Stimulated activated naive CD8-positive, alpha-beta T cell treated with anti-CD3 and anti-CD28 coated beads, Interleukin-15, amount 100 ng/mL, for 72 hours (primary cell): ENCODE data around the gene PPFIBP1.
A peak's percentile ranks its signal among the peaks of the same experiment; 100 is the strongest.

Experiments used
- ATAC-seq: fragments of 150-1000 bp; cut with Tn5 transposase; 2 replicates; pipeline ENCODE4 v1.10.0; 2021; ENCODE audit warnings: mild to moderate bottlenecking, moderate library complexity
- DNase-seq, 2 donors: peaks; one replicate each; pipeline ENCODE4 v3.0.0; 2021 to 2022
- H3K27ac Mint-ChIP-seq, 2 donors: one replicate each; pipeline ENCODE4 v1.8.0; 2022; ENCODE audit warnings: mild to moderate bottlenecking in 2 of 2, mixed read lengths in 2 of 2, moderate library complexity in 2 of 2
- H3K27me3 Mint-ChIP-seq: one replicate; pipeline ENCODE4 v1.8.0; 2022; ENCODE audit warnings: mixed read lengths
- H3K4me1 Mint-ChIP-seq: one replicate; pipeline ENCODE4 v1.8.0; 2022; ENCODE audit warnings: mild to moderate bottlenecking, mixed read lengths
- H3K4me3 Mint-ChIP-seq, 2 donors: one replicate each; pipeline ENCODE4 v1.8.0; 2022; ENCODE audit warnings: mild to moderate bottlenecking in 2 of 2, mixed read lengths in 2 of 2, moderate library complexity in 1 of 2
- H3K9me3 Mint-ChIP-seq, 2 donors: one replicate each; pipeline ENCODE4 v1.8.0; 2022; ENCODE audit warnings: mixed read lengths in 2 of 2

The PPFIBP1 gene

GRCh38 chr12:27547592-27547991 is 23.6 kb downstream of the PPFIBP1 start:
- H3K4me1 Mint-ChIP-seq, result peaks cover 23% of the 10 kb centered on the region
- no peak for ATAC-seq
- H3K4me3 Mint-ChIP-seq, result no peak overlapping the region
- peaks cover 0 to 5% of the 10 kb centered on the region in 2 donors for H3K9me3 Mint-ChIP-seq
- no peak for DNase-seq
- H3K27me3 Mint-ChIP-seq, result peaks cover 13% of the 10 kb centered on the region
- H3K27ac Mint-ChIP-seq, result no peak overlapping the region

- peaks cover 29% of the 10 kb centered on the region for H3K4me1 Mint-ChIP-seq
- H3K27ac Mint-ChIP-seq, result no peak overlapping the region
- peaks cover 0 to 5% of the 10 kb centered on the region in 2 donors for H3K9me3 Mint-ChIP-seq
- H3K27me3 Mint-ChIP-seq, result peaks cover 9% of the 10 kb centered on the region
- no peak overlapping the region for H3K4me3 Mint-ChIP-seq
- DNase-seq (no peak), ATAC-seq (no peak)
Observed at GRCh38 chr12:27548301-27549199, 24.5 kb downstream of the PPFIBP1 start.

- no peak overlapping the region for H3K27ac Mint-ChIP-seq
- DNase-seq, result no peak
Observed at GRCh38 chr12:27549236-27549800, 25.3 kb downstream of the PPFIBP1 start.

GRCh38 chr12:27549801-27550652 is 26.0 kb downstream of the PPFIBP1 start:
- no peak for DNase-seq
- no peak for ATAC-seq
- H3K27ac Mint-ChIP-seq, result no peak overlapping the region
- H3K4me3 Mint-ChIP-seq, result no peak overlapping the region
- peaks cover 40% of the 10 kb centered on the region for H3K4me1 Mint-ChIP-seq
- no peaks in the 10 kb centered on the region for H3K9me3 Mint-ChIP-seq
- peaks cover 17% of the 10 kb centered on the region for H3K27me3 Mint-ChIP-seq

More at GRCh38 chr12:27549236-27549800, 25.3 kb downstream of the PPFIBP1 start:
- no peak for ATAC-seq
- Mint-ChIP-seq H3K4me1 (peaks cover 33% of the 10 kb centered on the region), H3K9me3 (peaks cover 0 to 3% of the 10 kb centered on the region in 2 donors), H3K27me3 (peaks cover 10% of the 10 kb centered on the region), H3K4me3 (no peak overlapping the region)

- no peak for DNase-seq
- peaks cover 46% of the 10 kb centered on the region for H3K4me1 Mint-ChIP-seq
- H3K4me3 Mint-ChIP-seq, result no peak overlapping the region
- H3K9me3 Mint-ChIP-seq, result no peaks in the 10 kb centered on the region
- H3K27me3 Mint-ChIP-seq, result peaks cover 19% of the 10 kb centered on the region
- ATAC-seq, result no peak
- H3K27ac Mint-ChIP-seq, result no peak overlapping the region
Observed at GRCh38 chr12:27550653-27550975, 26.6 kb downstream of the PPFIBP1 start.

GRCh38 chr12:27551172-27551840 is 27.3 kb downstream of the PPFIBP1 start:
- H3K4me1 Mint-ChIP-seq, result peaks cover 53% of the 10 kb centered on the region
- ATAC-seq (no peak), DNase-seq (no peak)
- H3K27ac Mint-ChIP-seq, result no peak overlapping the region
- no peak overlapping the region for H3K4me3 Mint-ChIP-seq
- peaks cover 19% of the 10 kb centered on the region for H3K27me3 Mint-ChIP-seq
- no peaks in the 10 kb centered on the region for H3K9me3 Mint-ChIP-seq

- Mint-ChIP-seq H3K4me1 (peaks cover 57% of the 10 kb centered on the region), H3K4me3 (no peak overlapping the region), H3K9me3 (no peaks in the 10 kb centered on the region), H3K27me3 (peaks cover 19% of the 10 kb centered on the region), H3K27ac (no peak overlapping the region)
- no peak for DNase-seq
- no peak for ATAC-seq
Observed at GRCh38 chr12:27552235-27552634, 28.2 kb downstream of the PPFIBP1 start.

- Mint-ChIP-seq H3K9me3 (no peaks in the 10 kb centered on the region), H3K27ac (no peak overlapping the region), H3K27me3 (peaks cover 19% of the 10 kb centered on the region), H3K4me3 (no peak overlapping the region), H3K4me1 (peaks cover 57% of the 10 kb centered on the region)
- DNase-seq (no peak), ATAC-seq (peak; percentile 65)
Observed at GRCh38 chr12:27552886-27553560, 29.0 kb downstream of the PPFIBP1 start.

GRCh38 chr12:27553941-27554340 is 29.9 kb downstream of the PPFIBP1 start:
- Mint-ChIP-seq H3K27me3 (peaks cover 12% of the 10 kb centered on the region), H3K4me3 (no peak overlapping the region), H3K4me1 (peaks cover 51% of the 10 kb centered on the region), H3K27ac (no peak overlapping the region), H3K9me3 (no peaks in the 10 kb centered on the region)
- no peak for DNase-seq
- ATAC-seq, result no peak

GRCh38 chr12:27554421-27555186 is 30.6 kb downstream of the PPFIBP1 start:
- no peak for ATAC-seq
- H3K27me3 Mint-ChIP-seq, result peaks cover 10% of the 10 kb centered on the region
- peak overlapping the region in 1 of 2 donors; percentile 80 for H3K27ac Mint-ChIP-seq

GRCh38 chr12:27555361-27555760 is 31.4 kb downstream of the PPFIBP1 start:
- no peak overlapping the region for H3K27ac Mint-ChIP-seq
- no peaks in the 10 kb centered on the region for H3K9me3 Mint-ChIP-seq
- peaks cover 36% of the 10 kb centered on the region for H3K4me1 Mint-ChIP-seq
- H3K4me3 Mint-ChIP-seq, result no peak overlapping the region
- ATAC-seq (no peak), DNase-seq (no peak)
- peaks cover 10% of the 10 kb centered on the region for H3K27me3 Mint-ChIP-seq

More at GRCh38 chr12:27554421-27555186, 30.6 kb downstream of the PPFIBP1 start:
- Mint-ChIP-seq H3K9me3 (no peaks in the 10 kb centered on the region), H3K4me1 (peaks cover 44% of the 10 kb centered on the region), H3K4me3 (no peak overlapping the region)
- DNase-seq, result no peak

GRCh38 chr12:27555925-27556778 is 32.1 kb downstream of the PPFIBP1 start:
- H3K27me3 Mint-ChIP-seq, result peaks cover 10% of the 10 kb centered on the region

GRCh38 chr12:27560126-27560525 is 36.1 kb downstream of the PPFIBP1 start:
- no peak for ATAC-seq
- H3K9me3 Mint-ChIP-seq, result no peaks in the 10 kb centered on the region
- H3K27me3 Mint-ChIP-seq, result peaks cover 1% of the 10 kb centered on the region
- H3K4me1 Mint-ChIP-seq, result peaks cover 24% of the 10 kb centered on the region
- no peak for DNase-seq
- no peak overlapping the region for H3K4me3 Mint-ChIP-seq
- no peak overlapping the region for H3K27ac Mint-ChIP-seq

More at GRCh38 chr12:27555925-27556778, 32.1 kb downstream of the PPFIBP1 start:
- DNase-seq, result peak in 1 of 2 donors; percentile 18
- Mint-ChIP-seq H3K9me3 (no peaks in the 10 kb centered on the region), H3K27ac (peak overlapping the region in 1 of 2 donors; percentile 37), H3K4me3 (no peak overlapping the region), H3K4me1 (peaks cover 34% of the 10 kb centered on the region)
- ATAC-seq, result peak; percentile 79
